Neural progenitor cell (in vitro differentiated cells): ENCODE measurements around the gene PAQR6.

Source experiments
- CTCF ChIP-seq: fragments of 200-600 bp; sonication (generic); IDR thresholded peaks from 2 replicates; pipeline ENCODE4 v1.5.1; 2017; ENCODE audit warnings: antibody characterized with exemption, mild to moderate bottlenecking
- EZH2 ChIP-seq: fragments of 200-600 bp; sonication (generic); IDR thresholded peaks from 2 replicates; pipeline ENCODE4 v1.6.1; 2017; ENCODE audit warnings: antibody characterized with exemption, mild to moderate bottlenecking, moderate library complexity
- EZH2phosphoT487 ChIP-seq: fragments of 200-600 bp; sonication (generic); IDR thresholded peaks from 2 replicates; pipeline ENCODE4 v1.6.1; 2017; ENCODE audit warnings: antibody characterized with exemption

GRCh38 chr1:156212130-156212529, 35.7 kb downstream of the PAQR6 start:
- TF ChIP-seq CTCF (no peak), EZH2phosphoT487 (no peak), EZH2 (no peak)
